Sigmoid colon (tissue), 7 donors: ENCODE data around the gene NNT. TPM values are rescaled to one million over a fixed set of nuclear protein-coding genes. Genes with fewer than 3 reads are reported as not detected.
A peak's percentile ranks its signal among the peaks of the same experiment; 100 is the strongest.
"Not testable (repeated sequence)": the region's sequence is repeated elsewhere in the genome, so short reads cannot be mapped to it uniquely, and the experiment has no call there.

ENCODE experiments used
- DNase-seq: peaks from one replicate; pipeline ENCODE4 v3.0.0-alpha.2; 2019
- H3K27ac ChIP-seq, 4 donors: fragments of 200-600 bp; sonication (generic); one replicate each; pipeline ENCODE4 v1.5.1; 2016 to 2019; ENCODE audit warnings: mild to moderate bottlenecking in 1 of 4
- H3K27me3 ChIP-seq, 3 donors: fragments of 200-600 bp; sonication (generic); one replicate each; pipeline ENCODE4 v1.5.1; 2019; ENCODE audit warnings: mild to moderate bottlenecking in 1 of 3
- H3K36me3 ChIP-seq, 4 donors: fragments of 200-600 bp; sonication (generic); one replicate each; pipeline ENCODE4 v1.5.1; 2016 to 2019
- H3K4me1 ChIP-seq, 4 donors: fragments of 200-600 bp; sonication (generic); one replicate each; pipeline ENCODE4 v1.5.1; 2017 to 2019
- H3K4me3 ChIP-seq, 4 donors: fragments of 200-600 bp; sonication (generic); one replicate each; pipeline ENCODE4 v1.5.1; 2017 to 2019; ENCODE audit warnings: mild to moderate bottlenecking in 2 of 4, moderate library complexity in 1 of 4
- H3K9me3 ChIP-seq, 4 donors: fragments of 200-600 bp in 3 of 4; sonication (generic) in 3 of 4; one replicate each; pipeline versions ENCODE4 v1.5.1 to v1.6.1; 2013 to 2019
- EP300 ChIP-seq, 4 donors: sonication (generic); formaldehyde crosslinking; IDR thresholded peaks; one replicate each; pipeline ENCODE4 v1.6.1; 2017; ENCODE audit warnings: antibody characterized with exemption in 4 of 4
- POLR2A ChIP-seq, 2 donors: fragments of 450-650 bp; IDR thresholded peaks; one replicate each; pipeline ENCODE4 v1.6.1; 2016; ENCODE audit warnings: antibody characterized with exemption in 2 of 2, mild to moderate bottlenecking in 2 of 2, moderate library complexity in 2 of 2
- POLR2AphosphoS5 ChIP-seq, 4 donors: sonication (generic); formaldehyde crosslinking; IDR thresholded peaks; one replicate each; pipeline ENCODE4 v1.6.1; 2017; ENCODE audit warnings: antibody characterized with exemption in 4 of 4
- WGBS, 2 donors: extraction: QIAGEN DNeasy Blood & Tissue Kit; methylation state at CpG; one replicate each; pipeline ENCODE4 v1.1.7; 2013; 5-methylcytosine and 5-hydroxymethylcytosine counted together
- intact Hi-C: fragments of 100-400 bp; cut with DNase I; formaldehyde crosslinking; loops from one replicate; pipeline ENCODE4 v1.15.1; 2023
- polyA plus RNA-seq, 3 donors: library from polyadenylated mRNA; stranded (reverse); fragments of 200-250 nt; gene quantifications; one replicate each; pipeline ENCODE4 v1.2.3, GENCODE V29; 2013
- total RNA-seq, 4 donors: library from RNA; depleted of rRNA; stranded (reverse); fragments of >200 nt; gene quantifications; one replicate each; pipeline ENCODE4 v1.1.0, GENCODE V29; 2016
- TF ChIP-seq, protein P1 (sequence below), 4 experiments: fragments of 450-650 bp in 3 of 4; fragments of 200-600 bp in 1 of 4; IDR thresholded peaks; one replicate each; pipeline ENCODE4 v1.5.1; 2016 to 2019; ENCODE audit warnings: antibody characterized with exemption in 4 of 4, mild to moderate bottlenecking in 3 of 4, moderate library complexity in 2 of 4
- donor health status: healthy with polysubstance abuse.
- donor health status: Bipolar disorder and iron deficiency.
- donor health status: healthy.

The NNT gene
- total RNA-seq (10 to 100 TPM; 48.5 to 80.3 (median 73.7) TPM), polyA plus RNA-seq (10 to 100 TPM; 15.7 to 28.8 (median 16.8) TPM)

- peak; percentile 87 for DNase-seq
- Histone ChIP-seq H3K36me3 (no peaks in the 10 kb centered on the region), H3K27me3 (no peaks in the 10 kb centered on the region), H3K27ac (peak within 1 kb of the TSS; percentile 89 to 96 (median 92)), H3K9me3 (no peaks in the 10 kb centered on the region), H3K4me3 (peak within 1 kb of the TSS; percentile 71 to 93 (median 84)), H3K4me1 (peaks cover 0 to 35% (median 23%) of the 10 kb centered on the region in 4 donors)
- intact Hi-C loops, result loop anchor here (1.0 to 10.0 kb wide), 3 partner anchors 45 to 480 kb away; partner anchors contain the start of genes PAIP1, TMEM267 and ZNF131
- 0 to 1% methylated on average over 60 of the region's 60 CpGs for WGBS, 2 donors
- TF ChIP-seq, protein P1, sequence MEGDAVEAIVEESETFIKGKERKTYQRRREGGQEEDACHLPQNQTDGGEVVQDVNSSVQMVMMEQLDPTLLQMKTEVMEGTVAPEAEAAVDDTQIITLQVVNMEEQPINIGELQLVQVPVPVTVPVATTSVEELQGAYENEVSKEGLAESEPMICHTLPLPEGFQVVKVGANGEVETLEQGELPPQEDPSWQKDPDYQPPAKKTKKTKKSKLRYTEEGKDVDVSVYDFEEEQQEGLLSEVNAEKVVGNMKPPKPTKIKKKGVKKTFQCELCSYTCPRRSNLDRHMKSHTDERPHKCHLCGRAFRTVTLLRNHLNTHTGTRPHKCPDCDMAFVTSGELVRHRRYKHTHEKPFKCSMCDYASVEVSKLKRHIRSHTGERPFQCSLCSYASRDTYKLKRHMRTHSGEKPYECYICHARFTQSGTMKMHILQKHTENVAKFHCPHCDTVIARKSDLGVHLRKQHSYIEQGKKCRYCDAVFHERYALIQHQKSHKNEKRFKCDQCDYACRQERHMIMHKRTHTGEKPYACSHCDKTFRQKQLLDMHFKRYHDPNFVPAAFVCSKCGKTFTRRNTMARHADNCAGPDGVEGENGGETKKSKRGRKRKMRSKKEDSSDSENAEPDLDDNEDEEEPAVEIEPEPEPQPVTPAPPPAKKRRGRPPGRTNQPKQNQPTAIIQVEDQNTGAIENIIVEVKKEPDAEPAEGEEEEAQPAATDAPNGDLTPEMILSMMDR (IDR thresholded peaks at IDR 0.05), result no peak
- TF ChIP-seq POLR2AphosphoS5 (IDR thresholded peaks at IDR 0.05), result peak; percentile 60 to 86 (median 73)
Observed at GRCh38 chr5:43602461-43603343, at the start of gene NNT. Gene NNT, plus strand, starts transcription at chr5:43603180. Its CDS starts 6,016 bp downstream, at chr5:43609196.

- intact Hi-C loops, result no loop called here
- 52 to 85% methylated on average over 2 of the region's 2 CpGs for WGBS, 2 donors
- DNase-seq, result no peak
- no peak overlapping the region for H3K27ac ChIP-seq
- TF ChIP-seq POLR2A (IDR thresholded peaks at IDR 0.05), result no peak
- TF ChIP-seq, protein P1 (IDR thresholded peaks at IDR 0.05), result no peak
- no peak for TF ChIP-seq POLR2AphosphoS5 (IDR thresholded peaks at IDR 0.05)
- no peaks in the 10 kb centered on the region for H3K9me3 ChIP-seq
- H3K4me3 ChIP-seq, result no peak overlapping the region
- H3K27me3 ChIP-seq, result no peaks in the 10 kb centered on the region
- peaks cover 0 to 41% (median 7%) of the 10 kb centered on the region in 4 donors for H3K36me3 ChIP-seq
- peaks cover 0 to 51% (median 40%) of the 10 kb centered on the region in 4 donors for H3K4me1 ChIP-seq
Observed at GRCh38 chr5:43553381-43553780, 49.6 kb upstream of the NNT start.

DNA sequence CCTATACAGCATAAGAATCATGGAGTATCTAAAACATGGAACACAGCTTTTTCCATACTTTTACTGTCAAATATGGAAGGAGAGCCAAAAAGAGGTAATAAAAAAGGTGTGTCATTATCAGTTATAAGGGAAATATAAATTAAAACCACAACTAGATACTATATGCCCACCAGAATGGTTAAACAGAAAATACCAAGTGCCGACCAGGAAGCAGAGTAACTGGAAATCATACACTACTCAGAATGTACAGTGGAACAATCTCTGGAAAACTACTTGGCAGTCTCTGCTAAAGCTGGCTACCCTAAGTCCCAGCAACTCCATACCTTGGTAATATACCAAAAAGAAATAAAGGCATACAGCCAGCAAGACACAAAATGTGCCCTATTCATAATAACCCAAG is 48.5 kb upstream of the NNT start:
- intact Hi-C loops, result no loop called here
- H3K4me3 ChIP-seq, result peak overlapping the region in 1 of 4 donors; percentile 83
- peaks cover 0 to 51% (median 40%) of the 10 kb centered on the region in 4 donors for H3K4me1 ChIP-seq
- H3K27me3 ChIP-seq, result no peaks in the 10 kb centered on the region
- H3K9me3 ChIP-seq, result no peaks in the 10 kb centered on the region
- TF ChIP-seq POLR2A (IDR thresholded peaks at IDR 0.05), result no peak
- TF ChIP-seq, protein P1 (IDR thresholded peaks at IDR 0.05), result no peak
- no peak for TF ChIP-seq POLR2AphosphoS5 (IDR thresholded peaks at IDR 0.05)
- TF ChIP-seq EP300 (IDR thresholded peaks at IDR 0.05), result no peak
- whole genome bisulfite sequencing, 2 donors, result 90% methylated on average over 1 of the region's 1 CpG
- DNase-seq, result no peak
- peaks cover 0 to 41% (median 7%) of the 10 kb centered on the region in 4 donors for H3K36me3 ChIP-seq
- peak overlapping the region in 2 of 4 donors; percentile 26 to 96 for H3K27ac ChIP-seq

DNA sequence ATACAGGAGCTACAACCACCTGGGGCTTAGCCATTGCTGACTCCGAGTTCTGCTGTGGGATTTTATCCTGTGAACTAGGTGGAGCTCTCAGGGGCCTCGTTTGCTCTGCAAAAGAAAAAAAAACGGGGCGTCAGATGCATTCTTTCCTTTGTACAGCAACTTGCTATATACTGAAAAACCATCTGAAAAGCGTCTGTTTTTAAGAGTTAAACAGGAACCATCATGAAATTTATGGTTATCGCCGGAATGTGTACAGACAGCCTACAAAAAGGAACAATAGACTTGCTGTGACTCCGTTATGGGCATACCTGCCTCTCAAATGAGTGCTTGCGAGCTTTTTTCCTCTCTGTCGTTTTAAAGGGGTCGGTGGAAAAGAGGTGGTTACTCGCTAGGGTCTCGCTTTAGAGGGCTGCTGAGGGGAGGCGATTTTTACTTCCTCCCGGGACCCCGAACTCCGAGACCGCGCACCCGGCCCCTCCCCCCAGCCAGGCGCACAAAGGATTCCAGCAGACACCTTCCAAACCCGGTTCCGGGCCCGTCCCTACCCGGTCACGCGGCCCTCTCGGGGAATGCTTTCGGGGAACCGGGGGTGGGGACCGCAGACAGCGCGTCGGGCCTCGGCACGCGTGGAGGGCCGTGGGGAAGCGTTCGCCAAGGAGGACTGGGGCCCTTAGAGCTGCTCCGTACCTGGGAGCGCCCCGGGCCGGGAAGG is 46.9 kb upstream of the NNT start:
- H3K4me3 ChIP-seq, result peak overlapping the region; percentile 78 to 85 (median 84)
- peak overlapping the region; percentile 92 to 97 (median 96) for H3K27ac ChIP-seq
- peaks cover 0 to 49% (median 38%) of the 10 kb centered on the region in 4 donors for H3K4me1 ChIP-seq
- H3K9me3 ChIP-seq, result no peaks in the 10 kb centered on the region
- H3K36me3 ChIP-seq, result peaks cover 0 to 38% (median 2%) of the 10 kb centered on the region in 4 donors
- no peaks in the 10 kb centered on the region for H3K27me3 ChIP-seq
- TF ChIP-seq POLR2AphosphoS5 (IDR thresholded peaks at IDR 0.05) (peak in 3 of 4 donors; percentile 31 to 72 (median 64)), EP300 (IDR thresholded peaks at IDR 0.05) (no peak), POLR2A (IDR thresholded peaks at IDR 0.05) (peak in 1 of 2 donors; percentile 20)
- TF ChIP-seq, protein P1 (IDR thresholded peaks at IDR 0.05), result no peak
- peak; percentile 76 for DNase-seq
- intact Hi-C loops, result loop anchor here (1.0 to 5.0 kb wide), 2 partner anchors 39 to 72 kb away; partner anchors contain the start of gene C5orf34
- WGBS, 2 donors, result 0% methylated on average over 44 of the region's 44 CpGs

DNA sequence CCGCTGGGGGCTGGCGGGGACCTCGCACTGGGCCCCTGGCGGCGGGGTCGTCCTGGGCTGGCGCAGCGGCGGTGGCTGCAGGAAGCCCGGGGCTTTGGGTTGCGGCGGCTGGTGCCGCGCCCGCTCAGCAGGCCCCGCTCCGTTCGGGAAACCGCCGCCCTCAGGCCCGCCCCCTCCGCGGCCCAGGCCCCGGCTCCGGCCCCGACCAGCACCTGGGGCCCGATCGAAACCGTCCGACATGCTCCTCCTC is 46.4 kb upstream of the NNT start:
- 1% methylated on average over 30 of the region's 30 CpGs for WGBS, 2 donors
- H3K27me3 ChIP-seq, DNase-seq, H3K9me3 ChIP-seq: not testable (repeated sequence)
- Histone ChIP-seq H3K36me3 (peaks cover 0 to 34% (median 0%) of the 10 kb centered on the region in 4 donors), H3K4me1 (peaks cover 0 to 44% (median 37%) of the 10 kb centered on the region in 4 donors), H3K27ac (peak overlapping the region; percentile 92 to 97 (median 96)), H3K4me3 (peak overlapping the region; percentile 78 to 85 (median 84))
- intact Hi-C loops, result loop anchor here (1.0 to 5.0 kb wide), 2 partner anchors 39 to 72 kb away; partner anchors contain the start of gene C5orf34
